Cardiac muscle cell (in vitro differentiated cells and primary cell): Measurements from ENCODE around the gene HBQ1. TPM values are rescaled to one million over a fixed set of nuclear protein-coding genes. Genes with fewer than 3 reads are reported as not detected.
A peak's percentile ranks its signal among the peaks of the same experiment; 100 is the strongest.
"Not testable (repeated sequence)": the region's sequence is repeated elsewhere in the genome, so short reads cannot be mapped to it uniquely, and the experiment has no call there.

Experiments used
- DNase-seq, 2 donors: peaks; one replicate each; pipeline versions ENCODE4 v3.0.0 to v3.0.0-alpha.2; 2010 to 2017; ENCODE audit warnings: low read depth in 1 of 2, low spot score in 1 of 2
- H3K27ac ChIP-seq: fragments of 200-600 bp; sonication (generic); 2 replicates; pipeline ENCODE4 v1.5.1; 2016
- H3K27me3 ChIP-seq: fragments of 200-600 bp; sonication (generic); 2 replicates; pipeline ENCODE4 v1.6.0; 2016; ENCODE audit warnings: control low read depth
- H3K36me3 ChIP-seq: fragments of 200-600 bp; sonication (generic); 2 replicates; pipeline ENCODE4 v1.5.1; 2016; ENCODE audit warnings: control low read depth
- H3K4me1 ChIP-seq: fragments of 200-600 bp; sonication (generic); 2 replicates; pipeline ENCODE4 v1.8.1; 2017; ENCODE audit warnings: low read depth, mild to moderate bottlenecking, mixed run types
- H3K4me3 ChIP-seq: fragments of 200-600 bp; sonication (generic); 2 replicates; pipeline ENCODE4 v1.5.1; 2016; ENCODE audit warnings: mild to moderate bottlenecking
- H3K9me3 ChIP-seq: fragments of 200-600 bp; sonication (generic); 2 replicates; pipeline ENCODE4 v1.5.1; 2017; ENCODE audit warnings: low read depth, mild to moderate bottlenecking, control low read depth
- polyA plus RNA-seq: library from polyadenylated mRNA; unstranded; fragments of >200 nt; fragmentation: Nextera tagmentation; extraction: Ambion mirVana; gene quantifications from 2 replicates; pipeline ENCODE4 v1.2.1, GENCODE V29; 2016
- total RNA-seq: library from RNA; depleted of rRNA; stranded (reverse); fragments of >200 nt; gene quantifications from 2 replicates; pipeline ENCODE4 v1.2.3, GENCODE V29; 2016
- TF ChIP-seq, protein P1 (sequence below): IDR thresholded peaks from 2 replicates; pipeline ENCODE4 v1.5.1; 2012; ENCODE audit warnings: low read depth, mild to moderate bottlenecking, low read length

Gene HBQ1
- total and polyA plus RNA-seq, 2 experiments from 2014 or later, result 0.76 to 2.0 TPM

DNA sequence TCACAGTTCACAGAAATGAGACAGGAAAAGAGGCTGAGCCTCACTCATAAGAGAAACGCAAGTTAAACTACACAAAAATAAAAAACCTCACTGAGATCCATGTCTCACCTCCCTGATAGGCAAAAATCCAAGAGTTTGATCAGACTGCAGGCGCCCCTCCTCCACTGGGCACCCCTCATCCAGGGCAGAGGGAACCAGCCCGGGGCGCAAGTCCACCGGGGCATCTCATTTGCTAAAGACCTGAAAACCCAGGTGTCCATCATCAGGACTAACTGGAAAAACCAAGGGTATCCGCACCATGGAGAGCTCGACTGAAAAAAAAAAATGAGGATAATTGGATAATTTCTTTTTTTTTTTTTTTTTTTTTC is 25.2 kb upstream of the HBQ1 start:
- Histone ChIP-seq H3K36me3 (no peaks in the 10 kb centered on the region), H3K4me1 (peaks cover 7% of the 10 kb centered on the region), H3K4me3 (peak overlapping the region; percentile 53), H3K27me3 (peaks cover 75% of the 10 kb centered on the region), H3K9me3 (no peaks in the 10 kb centered on the region), H3K27ac (no peak overlapping the region)
- TF ChIP-seq, protein P1, sequence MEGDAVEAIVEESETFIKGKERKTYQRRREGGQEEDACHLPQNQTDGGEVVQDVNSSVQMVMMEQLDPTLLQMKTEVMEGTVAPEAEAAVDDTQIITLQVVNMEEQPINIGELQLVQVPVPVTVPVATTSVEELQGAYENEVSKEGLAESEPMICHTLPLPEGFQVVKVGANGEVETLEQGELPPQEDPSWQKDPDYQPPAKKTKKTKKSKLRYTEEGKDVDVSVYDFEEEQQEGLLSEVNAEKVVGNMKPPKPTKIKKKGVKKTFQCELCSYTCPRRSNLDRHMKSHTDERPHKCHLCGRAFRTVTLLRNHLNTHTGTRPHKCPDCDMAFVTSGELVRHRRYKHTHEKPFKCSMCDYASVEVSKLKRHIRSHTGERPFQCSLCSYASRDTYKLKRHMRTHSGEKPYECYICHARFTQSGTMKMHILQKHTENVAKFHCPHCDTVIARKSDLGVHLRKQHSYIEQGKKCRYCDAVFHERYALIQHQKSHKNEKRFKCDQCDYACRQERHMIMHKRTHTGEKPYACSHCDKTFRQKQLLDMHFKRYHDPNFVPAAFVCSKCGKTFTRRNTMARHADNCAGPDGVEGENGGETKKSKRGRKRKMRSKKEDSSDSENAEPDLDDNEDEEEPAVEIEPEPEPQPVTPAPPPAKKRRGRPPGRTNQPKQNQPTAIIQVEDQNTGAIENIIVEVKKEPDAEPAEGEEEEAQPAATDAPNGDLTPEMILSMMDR, result no peak
- no peak for DNase-seq

DNA sequence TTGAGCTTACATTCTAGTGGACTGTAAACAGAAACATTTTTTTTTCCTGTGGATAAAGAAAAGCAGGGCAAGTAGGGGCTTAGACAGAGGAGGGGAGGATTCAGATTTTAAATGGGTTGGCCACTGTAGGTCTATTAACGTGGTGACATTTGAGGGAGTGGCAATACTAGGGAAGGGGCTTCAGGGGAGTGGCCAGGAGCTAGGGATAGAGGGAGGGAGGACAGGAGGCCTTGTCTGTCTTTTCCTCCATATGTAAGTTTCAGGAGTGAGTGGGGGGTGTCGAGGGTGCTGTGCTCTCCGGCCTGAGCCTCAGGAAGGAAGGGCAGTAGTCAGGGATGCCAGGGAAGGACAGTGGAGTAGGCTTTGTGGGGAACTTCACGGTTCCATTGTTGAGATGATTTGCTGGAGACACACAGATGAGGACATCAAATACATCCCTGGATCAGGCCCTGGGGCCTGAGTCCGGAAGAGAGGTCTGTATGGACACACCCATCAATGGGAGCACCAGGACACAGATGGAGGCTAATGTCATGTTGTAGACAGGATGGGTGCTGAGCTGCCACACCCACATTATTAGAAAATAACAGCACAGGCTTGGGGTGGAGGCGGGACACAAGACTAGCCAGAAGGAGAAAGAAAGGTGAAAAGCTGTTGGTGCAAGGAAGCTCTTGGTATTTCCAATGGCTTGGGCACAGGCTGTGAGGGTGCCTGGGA is 21.0 kb upstream of the HBQ1 start:
- no peak overlapping the region for H3K4me3 ChIP-seq
- DNase-seq, result no peak
- H3K27ac ChIP-seq, result no peak overlapping the region
- TF ChIP-seq, protein P1, result no peak
- peaks cover 7% of the 10 kb centered on the region for H3K4me1 ChIP-seq
- no peaks in the 10 kb centered on the region for H3K9me3 ChIP-seq
- H3K27me3 ChIP-seq, result peaks cover 88% of the 10 kb centered on the region
- no peaks in the 10 kb centered on the region for H3K36me3 ChIP-seq

DNA sequence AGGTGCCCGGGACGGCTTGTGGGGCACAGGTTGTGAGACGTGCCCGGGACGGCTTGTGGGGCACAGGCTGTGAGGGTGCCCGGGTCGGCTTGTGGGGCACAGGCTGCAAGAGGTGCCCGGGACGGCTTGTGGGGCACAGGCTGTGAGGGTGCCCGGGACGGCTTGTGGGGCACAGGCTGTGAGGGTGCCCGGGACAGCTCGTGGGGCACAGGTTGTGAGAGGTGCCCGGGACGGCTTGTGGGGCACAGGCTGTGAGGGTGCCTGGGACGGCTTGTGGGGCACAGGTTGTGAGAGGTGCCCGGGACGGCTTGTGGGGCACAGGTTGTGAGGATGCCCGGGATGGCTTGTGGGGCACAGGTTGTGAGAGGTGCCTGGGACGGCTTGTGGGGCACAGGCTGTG is 20.0 kb upstream of the HBQ1 start:
- H3K9me3 ChIP-seq, H3K4me3 ChIP-seq, DNase-seq, H3K4me1 ChIP-seq, H3K27ac ChIP-seq, H3K36me3 ChIP-seq: not testable (repeated sequence)
- peaks cover 82% of the 10 kb centered on the region for H3K27me3 ChIP-seq

DNA sequence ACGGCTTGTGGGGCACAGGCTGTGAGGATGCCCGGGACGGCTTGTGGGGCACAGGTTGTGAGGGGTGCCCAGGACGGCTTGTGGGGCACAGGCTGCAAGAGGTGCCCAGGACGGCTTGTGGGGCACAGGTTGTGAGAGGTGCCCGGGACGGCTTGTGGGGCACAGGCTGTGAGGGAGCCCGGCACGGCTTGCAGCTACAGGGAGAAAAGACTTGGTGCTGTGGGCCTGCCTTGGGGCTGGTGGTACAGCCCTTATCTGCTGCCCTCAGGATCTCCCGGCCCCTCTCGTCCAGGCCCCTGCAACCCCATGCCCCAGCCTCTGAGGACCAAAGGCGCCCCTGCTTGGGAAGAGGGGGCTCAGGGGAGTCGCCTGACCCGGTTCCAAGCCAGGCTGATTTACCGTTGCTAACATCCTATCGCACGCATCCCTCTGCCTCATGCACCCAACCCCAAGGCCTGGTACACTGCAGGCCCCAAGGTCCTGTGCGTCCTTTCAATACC is 19.5 kb upstream of the HBQ1 start:
- Histone ChIP-seq H3K27me3 (peaks cover 82% of the 10 kb centered on the region), H3K4me1 (peaks cover 5% of the 10 kb centered on the region), H3K27ac (no peak overlapping the region), H3K36me3 (no peaks in the 10 kb centered on the region), H3K4me3 (no peak overlapping the region), H3K9me3 (no peaks in the 10 kb centered on the region)
- no peak for DNase-seq
- TF ChIP-seq, protein P1, result no peak

DNA sequence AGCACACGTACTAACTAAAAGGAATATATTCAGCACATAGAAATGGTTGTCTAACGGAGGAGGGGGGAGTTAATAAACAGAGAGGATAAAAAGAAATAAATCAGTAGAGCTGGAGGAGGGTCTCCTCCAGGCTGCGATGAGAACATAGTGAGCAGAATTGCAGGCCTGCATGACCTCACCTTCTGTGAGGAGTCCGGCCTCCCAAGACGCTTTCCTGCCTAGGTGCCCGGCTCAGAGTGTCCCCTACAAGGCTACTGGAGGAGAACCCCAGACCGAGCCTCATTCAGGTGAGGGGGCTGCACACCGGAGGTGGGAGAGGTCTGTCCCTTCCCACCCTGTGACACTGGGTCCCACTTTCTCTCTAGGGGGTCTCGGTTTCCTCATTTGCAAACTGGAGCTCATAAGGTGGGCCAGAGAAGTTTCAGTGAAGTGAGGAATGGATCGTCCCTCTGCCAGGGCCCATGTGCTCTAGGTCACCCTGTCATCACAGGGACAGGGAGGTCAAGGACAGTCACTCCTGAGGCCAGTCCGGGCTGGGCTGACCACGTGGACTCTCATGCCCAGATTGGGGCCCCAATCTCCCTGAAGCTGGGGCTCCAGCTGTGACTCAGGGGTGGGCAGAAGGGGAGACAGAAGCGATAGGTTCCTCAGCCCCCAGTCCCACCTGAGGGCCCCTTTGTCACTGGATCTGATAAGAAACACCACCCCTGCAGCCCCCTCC is 17.8 kb upstream of the HBQ1 start:
- H3K36me3 ChIP-seq, result no peaks in the 10 kb centered on the region
- H3K4me1 ChIP-seq, result peaks cover 12% of the 10 kb centered on the region
- no peaks in the 10 kb centered on the region for H3K9me3 ChIP-seq
- H3K27me3 ChIP-seq, result peaks cover 82% of the 10 kb centered on the region
- no peak overlapping the region for H3K4me3 ChIP-seq
- TF ChIP-seq, protein P1, result no peak
- H3K27ac ChIP-seq, result no peak overlapping the region
- DNase-seq, result no peak

DNA sequence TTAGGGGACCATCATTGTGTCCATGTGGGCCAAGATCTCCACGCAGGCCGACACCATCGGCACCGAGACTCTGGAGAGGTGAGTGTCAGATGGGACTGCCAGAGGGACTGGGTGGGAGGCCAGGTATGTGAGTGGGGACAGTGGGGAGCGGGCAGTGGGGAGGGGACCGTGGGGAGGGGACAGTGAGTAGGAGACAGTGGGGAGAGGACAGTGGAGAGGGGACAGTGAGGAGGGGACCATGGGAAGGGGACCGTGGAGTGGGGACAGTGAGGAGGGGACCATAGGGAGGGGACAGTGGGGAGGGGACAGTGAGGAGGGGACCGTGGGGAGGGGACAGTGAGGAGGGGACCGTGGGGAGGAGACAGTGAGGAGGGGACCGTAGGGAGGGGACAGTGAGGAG is 17.1 kb upstream of the HBQ1 start:
- not testable (repeated sequence) for H3K4me3 ChIP-seq, H3K27ac ChIP-seq
- H3K27me3 ChIP-seq, result peaks cover 82% of the 10 kb centered on the region

DNA sequence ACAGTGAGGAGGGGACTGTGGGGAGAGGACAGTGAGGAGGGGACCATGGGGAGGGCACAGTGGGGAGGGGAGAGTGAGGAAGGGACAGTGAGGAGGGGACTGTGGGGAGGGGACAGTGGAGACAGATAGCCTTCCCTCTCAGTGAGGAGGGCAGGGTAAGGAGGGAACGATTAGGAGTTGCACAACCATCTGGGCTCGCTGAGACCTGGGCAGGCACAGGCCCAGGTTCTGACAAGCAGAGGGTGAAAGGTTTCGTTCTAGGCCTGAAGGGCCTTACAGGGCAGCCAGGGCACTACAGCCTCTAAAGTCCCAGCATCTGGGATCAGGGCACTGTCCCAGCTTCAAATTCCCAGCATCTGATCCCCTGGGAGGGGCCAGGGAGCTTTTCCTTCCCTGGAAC is 16.6 kb upstream of the HBQ1 start:
- H3K36me3 ChIP-seq, H3K27ac ChIP-seq, DNase-seq, H3K9me3 ChIP-seq, H3K4me3 ChIP-seq: not testable (repeated sequence)
- peaks cover 82% of the 10 kb centered on the region for H3K27me3 ChIP-seq
- peaks cover 12% of the 10 kb centered on the region for H3K4me1 ChIP-seq

More for the DNA sequence above, 17.1 kb upstream of the HBQ1 start:
- H3K4me1 ChIP-seq, result peaks cover 12% of the 10 kb centered on the region
- DNase-seq, H3K36me3 ChIP-seq, H3K9me3 ChIP-seq: not testable (repeated sequence)

DNA sequence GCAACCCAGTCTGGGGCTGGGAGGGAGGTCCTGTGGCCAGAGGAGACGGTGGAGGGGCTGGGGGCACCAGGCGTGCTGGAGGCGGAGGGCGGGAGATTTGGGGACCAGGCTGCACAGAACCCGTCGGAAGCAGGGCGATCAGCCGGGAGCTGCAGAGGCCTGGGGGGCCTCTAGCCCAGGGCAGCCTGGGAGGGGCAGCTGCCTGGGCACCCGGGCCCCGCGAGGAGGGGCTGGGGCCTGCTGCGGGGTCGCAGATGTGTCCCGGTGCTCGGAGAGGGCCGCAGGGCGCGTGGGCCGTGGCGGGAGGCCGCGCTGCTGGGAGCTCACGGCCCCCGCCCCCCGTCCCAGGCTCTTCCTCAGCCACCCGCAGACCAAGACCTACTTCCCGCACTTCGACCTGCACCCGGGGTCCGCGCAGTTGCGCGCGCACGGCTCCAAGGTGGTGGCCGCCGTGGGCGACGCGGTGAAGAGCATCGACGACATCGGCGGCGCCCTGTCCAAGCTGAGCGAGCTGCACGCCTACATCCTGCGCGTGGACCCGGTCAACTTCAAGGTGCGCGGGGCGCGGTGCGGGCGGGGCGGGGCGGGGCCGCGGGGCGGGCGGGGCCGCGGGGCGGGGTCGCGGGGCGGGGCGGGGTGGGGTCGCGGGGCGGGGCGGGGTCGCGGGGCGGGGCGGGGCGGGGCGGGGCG is 16.0 kb upstream of the HBQ1 start:
- H3K27me3 ChIP-seq, result peaks cover 83% of the 10 kb centered on the region
- not testable (repeated sequence) for H3K4me3 ChIP-seq, H3K9me3 ChIP-seq, H3K27ac ChIP-seq, DNase-seq, H3K36me3 ChIP-seq
- H3K4me1 ChIP-seq, result peaks cover 12% of the 10 kb centered on the region
